Stomach smooth muscle (tissue), 2 donors: ENCODE data around the gene ALK.

ENCODE experiments used
- H3K27ac ChIP-seq: one replicate; pipeline ENCODE4 v1.7.0; 2013; ENCODE audit warnings: mild to moderate bottlenecking, low read length, inconsistent platforms
- H3K27me3 ChIP-seq, 2 donors: one replicate each; pipeline ENCODE4 v1.7.0; 2013; ENCODE audit warnings: low read length in 2 of 2; ENCODE audit not compliant: insufficient read depth in 2 of 2, control insufficient read depth in 1 of 2
- H3K36me3 ChIP-seq, 2 donors: one replicate each; pipeline ENCODE4 v1.7.0; 2013; ENCODE audit warnings: low read length in 2 of 2; ENCODE audit not compliant: control insufficient read depth in 2 of 2, insufficient read depth in 2 of 2
- H3K4me1 ChIP-seq: one replicate; pipeline ENCODE4 v1.7.0; 2013; ENCODE audit warnings: low read length; ENCODE audit not compliant: control insufficient read depth, insufficient read depth
- H3K4me3 ChIP-seq, 2 donors: one replicate each; pipeline ENCODE4 v1.7.0; 2013; ENCODE audit warnings: low read length in 2 of 2
- H3K9ac ChIP-seq, 2 donors: one replicate each; pipeline ENCODE4 v1.7.0; 2013; ENCODE audit warnings: low read length in 2 of 2, mild to moderate bottlenecking in 1 of 2
- H3K9me3 ChIP-seq, 2 donors: one replicate each; pipeline ENCODE4 v1.7.0; 2013; ENCODE audit warnings: low read length in 2 of 2; ENCODE audit not compliant: control insufficient read depth in 2 of 2
- donor health status: healthy.
- donor health status: Pancreatic carcinoma.

Gene ALK

DNA sequence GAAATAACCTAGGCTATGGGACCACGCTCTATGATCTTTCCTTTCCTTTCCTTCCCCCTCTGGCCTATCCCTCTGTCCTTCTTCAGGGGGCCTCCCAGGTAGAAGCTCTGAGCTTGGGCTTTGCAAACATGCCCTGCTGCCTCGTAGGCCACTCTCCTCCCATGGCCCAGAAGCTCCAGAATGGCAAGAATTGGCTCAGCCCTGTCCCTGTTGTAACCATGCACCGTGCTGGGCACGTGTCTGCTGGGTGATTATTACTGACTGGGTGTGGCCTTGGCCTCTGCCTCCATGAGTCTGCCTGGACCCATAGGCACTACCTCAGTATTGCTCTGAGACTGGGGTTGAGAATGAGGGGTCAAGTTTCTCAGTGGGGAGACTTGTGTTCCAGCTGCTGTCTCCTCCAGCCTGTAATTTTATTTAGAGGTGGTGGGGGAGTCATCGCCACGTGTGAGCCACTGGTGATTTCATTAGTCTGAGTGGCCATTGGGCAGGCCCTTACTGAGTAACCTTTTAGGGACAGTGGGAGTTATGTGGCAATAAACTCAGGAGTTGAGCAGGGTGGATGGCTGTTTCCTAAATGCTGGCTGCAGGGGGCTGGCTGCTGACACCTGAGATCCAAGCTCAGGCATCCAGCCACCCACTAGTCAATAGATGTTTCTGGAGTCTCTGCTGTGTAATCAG is 648.2 kb downstream of the ALK start:
- H3K4me3 ChIP-seq = no peak overlapping the region
- H3K9ac ChIP-seq = no peak overlapping the region
- no peaks in the 10 kb centered on the region for H3K4me1 ChIP-seq
- H3K9me3 ChIP-seq = no peaks in the 10 kb centered on the region
- H3K36me3 ChIP-seq = no peaks in the 10 kb centered on the region
- H3K27me3 ChIP-seq = peaks cover 4 to 5% of the 10 kb centered on the region in 2 donors
- no peak overlapping the region for H3K27ac ChIP-seq

DNA sequence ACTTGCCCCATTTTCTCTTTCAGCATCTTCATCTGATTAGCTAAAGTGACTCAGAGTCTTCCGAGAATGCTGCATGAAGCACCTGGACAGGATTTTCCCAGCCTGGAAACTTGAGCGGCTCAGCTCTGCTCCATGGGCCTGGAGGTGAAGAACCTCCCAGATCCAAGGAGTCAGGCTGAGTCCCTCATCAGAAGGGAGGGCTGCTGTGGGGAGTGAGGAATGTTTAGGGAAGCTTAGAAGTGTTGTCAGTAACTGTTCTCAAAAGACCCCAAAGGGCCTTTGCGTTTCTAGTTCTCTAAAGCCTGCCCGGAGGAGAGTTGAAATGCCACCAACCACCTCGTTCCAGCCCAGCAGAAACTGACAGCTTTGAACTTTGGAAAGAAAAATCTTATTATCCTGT is 649.1 kb downstream of the ALK start:
- no peak overlapping the region for H3K9ac ChIP-seq
- H3K4me1 ChIP-seq = no peaks in the 10 kb centered on the region
- H3K4me3 ChIP-seq = no peak overlapping the region
- H3K9me3 ChIP-seq = no peaks in the 10 kb centered on the region
- H3K36me3 ChIP-seq = no peaks in the 10 kb centered on the region
- H3K27me3 ChIP-seq = peaks cover 4 to 5% of the 10 kb centered on the region in 2 donors
- no peak overlapping the region for H3K27ac ChIP-seq

DNA sequence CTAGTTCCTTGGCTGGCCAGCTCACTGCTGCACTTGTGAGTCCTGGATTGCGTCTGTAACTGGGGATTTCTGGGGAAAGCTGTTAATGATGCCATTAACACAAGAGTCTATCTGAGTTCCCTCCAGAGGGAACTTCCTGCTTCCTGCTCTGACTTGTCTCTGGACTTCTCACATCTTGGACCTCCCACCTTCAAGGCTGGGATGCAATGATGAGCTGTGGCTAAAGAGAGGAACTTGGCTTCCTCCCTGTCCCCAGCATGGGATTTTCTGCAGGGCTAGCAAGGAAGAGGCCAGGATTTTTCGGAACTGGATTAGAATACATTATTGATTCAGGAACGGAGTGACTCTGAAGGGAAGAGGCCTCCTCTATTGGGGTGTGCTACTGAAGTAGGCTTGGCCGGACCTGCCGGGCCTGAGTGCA is 650.7 kb downstream of the ALK start:
- peaks cover 3% of the 10 kb centered on the region in 2 donors for H3K9me3 ChIP-seq
- H3K36me3 ChIP-seq = no peaks in the 10 kb centered on the region
- H3K4me1 ChIP-seq = no peaks in the 10 kb centered on the region
- peaks cover 0 to 3% of the 10 kb centered on the region in 2 donors for H3K27me3 ChIP-seq
- no peak overlapping the region for H3K27ac ChIP-seq
- H3K4me3 ChIP-seq = no peak overlapping the region
- H3K9ac ChIP-seq = no peak overlapping the region

DNA sequence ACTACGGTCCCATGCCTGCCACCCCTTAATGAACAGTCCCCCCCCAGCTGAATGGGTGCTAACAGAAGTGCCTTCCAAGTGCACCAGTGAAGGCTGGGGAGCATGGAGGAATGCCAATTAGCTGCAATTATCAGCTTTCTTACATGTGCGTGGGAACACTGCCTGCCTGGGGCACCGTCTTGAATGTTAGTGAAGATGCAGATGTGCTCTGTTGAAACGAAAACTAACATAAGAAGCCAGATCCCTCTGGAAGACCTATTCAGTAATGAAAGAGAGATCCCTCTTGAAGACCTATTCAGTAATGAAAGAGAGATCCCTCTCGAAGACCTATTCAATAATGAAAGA is 651.6 kb downstream of the ALK start:
- Histone ChIP-seq H3K4me3 (no peak overlapping the region), H3K9me3 (peaks cover 3% of the 10 kb centered on the region in 2 donors), H3K9ac (no peak overlapping the region), H3K4me1 (no peaks in the 10 kb centered on the region), H3K36me3 (no peaks in the 10 kb centered on the region), H3K27me3 (no peaks in the 10 kb centered on the region), H3K27ac (no peak overlapping the region)

DNA sequence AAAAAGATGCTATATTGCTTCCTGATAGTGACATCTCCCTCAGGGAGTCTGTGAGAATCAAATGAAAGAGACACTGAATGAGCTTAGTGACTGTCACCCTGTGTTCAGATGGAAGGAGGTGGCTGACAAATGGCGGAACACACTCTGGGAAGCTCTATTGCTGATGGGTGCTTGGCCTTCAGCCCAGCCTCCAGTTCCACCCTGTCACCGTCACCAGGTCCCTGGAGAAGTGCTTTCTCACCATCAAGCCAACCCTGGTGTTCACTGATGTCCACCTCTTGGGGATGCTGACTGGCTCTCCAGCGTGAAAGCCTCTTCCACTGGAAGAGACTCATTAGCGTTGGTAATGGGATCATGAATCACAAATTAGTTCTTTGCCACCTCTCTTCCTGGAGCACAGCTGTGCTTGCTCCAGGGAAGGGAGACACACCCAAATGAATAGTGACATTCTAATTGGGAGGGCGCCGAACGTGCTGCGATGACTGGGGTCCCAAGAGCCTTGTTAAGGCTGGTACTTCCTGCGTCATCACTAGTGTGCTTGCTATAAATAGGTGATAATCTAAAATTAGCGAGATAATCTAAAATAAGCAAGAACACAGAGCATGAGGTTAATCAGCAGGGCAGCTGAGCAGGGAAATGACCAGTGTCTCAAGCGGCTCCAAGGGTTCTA is 652.2 kb downstream of the ALK start:
- Histone ChIP-seq H3K4me1 (no peaks in the 10 kb centered on the region), H3K36me3 (no peaks in the 10 kb centered on the region), H3K9me3 (peaks cover 3% of the 10 kb centered on the region in 2 donors), H3K27me3 (no peaks in the 10 kb centered on the region), H3K4me3 (no peak overlapping the region), H3K9ac (no peak overlapping the region), H3K27ac (no peak overlapping the region)

DNA sequence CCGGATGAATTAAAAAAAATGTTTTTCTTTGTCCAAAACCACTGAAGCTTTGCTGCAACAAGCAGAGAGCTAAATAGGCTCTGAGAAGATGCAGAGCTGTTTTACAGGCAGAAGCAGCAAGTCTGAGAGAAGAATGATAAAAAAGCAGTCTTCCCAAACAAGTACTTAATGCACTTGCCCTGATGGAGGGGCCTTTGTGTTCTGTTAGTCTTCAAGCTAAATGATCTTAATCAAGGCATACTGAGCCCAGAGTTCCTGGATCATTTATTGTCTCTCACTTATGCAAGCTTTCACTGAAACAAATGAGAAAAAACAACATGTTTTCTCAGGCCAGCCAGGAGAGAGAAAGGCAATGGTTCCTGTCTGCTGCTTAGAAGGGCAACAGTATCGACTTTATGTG is 653.7 kb downstream of the ALK start:
- Histone ChIP-seq H3K9ac (no peak overlapping the region), H3K4me1 (no peaks in the 10 kb centered on the region), H3K27ac (no peak overlapping the region), H3K36me3 (no peaks in the 10 kb centered on the region), H3K9me3 (peaks cover 3% of the 10 kb centered on the region in 2 donors), H3K4me3 (no peak overlapping the region), H3K27me3 (no peaks in the 10 kb centered on the region)

DNA sequence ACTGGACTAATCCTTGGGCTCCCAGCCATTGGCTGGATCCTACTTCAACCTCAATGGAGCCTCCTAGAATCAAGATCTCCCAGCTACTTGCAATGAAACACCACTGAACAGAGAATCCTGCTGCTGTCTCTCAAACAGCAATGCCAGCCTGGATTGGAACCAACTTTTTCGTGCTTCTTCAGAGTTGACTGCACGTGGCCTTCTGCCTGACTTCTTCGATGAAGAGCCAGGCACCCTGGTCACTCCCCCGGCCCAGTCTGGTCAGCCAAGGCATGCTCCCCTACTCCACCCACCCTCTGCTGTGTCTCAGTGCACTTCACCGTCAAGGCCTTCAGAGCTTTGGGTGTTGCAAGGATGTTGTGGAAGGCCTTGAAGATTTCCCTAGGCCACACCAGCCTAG is 657.5 kb downstream of the ALK start:
- Histone ChIP-seq H3K27ac (no peak overlapping the region), H3K27me3 (no peaks in the 10 kb centered on the region), H3K4me1 (no peaks in the 10 kb centered on the region), H3K36me3 (no peaks in the 10 kb centered on the region), H3K9ac (no peak overlapping the region), H3K9me3 (peaks cover 3% of the 10 kb centered on the region in 2 donors), H3K4me3 (no peak overlapping the region)

DNA sequence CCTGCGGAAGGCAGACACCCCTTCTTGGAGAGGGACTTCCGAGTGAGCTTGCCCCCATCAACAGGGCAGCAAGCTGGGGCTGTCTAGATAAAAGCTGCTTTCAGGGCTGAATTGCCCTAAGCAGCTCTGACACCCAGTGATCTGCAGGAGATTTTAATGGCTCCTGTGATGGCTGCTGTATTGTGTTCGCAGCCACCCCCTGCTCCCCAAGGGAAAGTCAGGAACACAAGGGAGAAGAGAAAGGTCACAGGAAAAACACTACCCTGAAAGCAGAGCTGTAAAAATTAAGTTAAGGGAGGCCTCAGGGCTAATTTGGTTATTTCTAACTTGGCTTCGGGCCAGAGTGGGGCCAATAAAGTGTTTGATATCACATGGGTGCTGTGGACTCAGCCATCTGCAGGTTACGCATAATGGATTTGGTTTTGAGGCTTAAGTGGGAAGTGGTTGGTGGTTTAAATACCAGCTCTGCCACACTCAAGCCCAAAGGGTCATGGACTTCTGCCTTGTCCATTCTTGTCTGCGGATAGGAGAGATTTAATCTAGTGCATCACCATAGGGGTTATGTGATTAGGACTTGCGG is 658.6 kb downstream of the ALK start:
- peaks cover 3% of the 10 kb centered on the region in 2 donors for H3K9me3 ChIP-seq
- no peak overlapping the region for H3K27ac ChIP-seq
- H3K4me3 ChIP-seq = no peak overlapping the region
- H3K36me3 ChIP-seq = no peaks in the 10 kb centered on the region
- no peaks in the 10 kb centered on the region for H3K27me3 ChIP-seq
- H3K4me1 ChIP-seq = no peaks in the 10 kb centered on the region
- no peak overlapping the region for H3K9ac ChIP-seq

DNA sequence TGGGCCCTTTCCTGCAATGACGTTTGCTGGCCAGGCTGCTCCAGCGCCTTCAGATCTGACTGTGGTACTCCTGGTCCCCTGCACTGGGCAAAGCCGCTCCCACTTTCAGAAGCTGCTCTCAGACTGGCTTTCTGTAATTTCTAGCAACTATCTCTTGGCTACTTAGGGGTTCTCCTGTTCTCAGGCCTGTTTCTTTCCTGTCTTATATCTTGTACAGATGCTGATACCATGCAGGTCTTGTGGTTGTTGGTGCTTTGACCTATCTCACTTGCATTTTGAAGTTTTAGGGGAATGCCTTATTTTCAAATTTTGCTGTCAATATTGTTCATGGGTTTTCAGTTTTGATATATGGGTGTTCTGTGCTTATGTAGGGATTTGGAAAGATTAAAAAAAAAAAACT is 660.4 kb downstream of the ALK start:
- no peaks in the 10 kb centered on the region for H3K36me3 ChIP-seq
- no peaks in the 10 kb centered on the region for H3K4me1 ChIP-seq
- no peaks in the 10 kb centered on the region for H3K27me3 ChIP-seq
- H3K9ac ChIP-seq = no peak overlapping the region
- no peaks in the 10 kb centered on the region for H3K9me3 ChIP-seq
- H3K4me3 ChIP-seq = no peak overlapping the region
- no peak overlapping the region for H3K27ac ChIP-seq

DNA sequence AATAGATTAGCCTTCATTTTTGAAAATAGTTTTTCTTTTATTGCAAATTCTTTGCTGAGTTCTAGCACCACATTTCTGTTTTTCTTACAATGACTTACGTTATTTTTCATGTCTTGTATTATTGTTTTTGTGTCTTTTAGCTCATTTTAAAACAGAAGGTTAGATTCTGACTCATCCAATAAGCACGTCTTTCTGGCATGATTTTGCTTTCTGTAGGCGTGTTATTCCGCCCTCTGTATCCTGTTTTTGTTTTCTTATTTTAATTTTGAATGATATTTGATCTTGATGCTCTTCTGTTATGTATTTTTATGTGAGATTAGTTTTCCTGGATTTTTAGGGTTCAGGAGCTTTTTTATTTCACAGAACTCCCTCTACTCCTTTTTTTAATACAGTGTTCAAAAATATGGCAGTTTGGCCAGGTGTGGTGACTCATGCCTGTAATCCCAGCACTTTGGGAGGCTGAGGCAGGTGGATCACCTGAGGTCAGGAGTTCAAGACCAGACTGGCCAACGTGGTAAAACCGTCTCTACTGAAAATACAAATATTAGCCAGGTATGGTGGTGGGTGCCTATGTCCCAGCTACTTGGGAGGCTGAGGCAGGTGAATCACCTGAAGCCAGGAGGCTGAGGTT is 661.1 kb downstream of the ALK start:
- no peaks in the 10 kb centered on the region for H3K9me3 ChIP-seq

DNA sequence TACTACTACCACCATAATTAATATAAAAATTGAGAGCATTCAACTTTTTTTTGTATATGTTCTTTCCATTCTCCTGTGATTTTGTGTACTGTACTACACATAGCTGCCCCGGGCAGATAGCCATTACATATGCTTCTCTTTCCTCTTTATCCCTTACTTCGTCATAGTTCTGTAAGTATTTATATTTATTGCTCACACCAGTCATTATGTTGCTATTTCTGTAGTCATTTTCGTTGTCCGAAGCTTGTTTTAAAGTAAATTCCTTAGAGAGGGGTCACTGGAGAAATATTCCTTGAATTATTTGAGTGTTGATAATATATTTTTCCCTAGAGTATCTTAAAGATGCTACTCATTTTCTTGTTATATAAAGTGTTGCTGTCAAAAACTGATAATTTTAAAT is 662.2 kb downstream of the ALK start:
- H3K9me3 ChIP-seq = no peaks in the 10 kb centered on the region
- no peaks in the 10 kb centered on the region for H3K36me3 ChIP-seq
- no peak overlapping the region for H3K9ac ChIP-seq

More for the DNA sequence above, 661.1 kb downstream of the ALK start:
- Histone ChIP-seq H3K4me3 (no peak overlapping the region), H3K9ac (no peak overlapping the region), H3K36me3 (no peaks in the 10 kb centered on the region), H3K27me3 (no peaks in the 10 kb centered on the region), H3K4me1 (no peaks in the 10 kb centered on the region), H3K27ac (no peak overlapping the region)

More for the DNA sequence above, 662.2 kb downstream of the ALK start:
- H3K27ac ChIP-seq = no peak overlapping the region
- H3K4me3 ChIP-seq = no peak overlapping the region
- H3K4me1 ChIP-seq = no peaks in the 10 kb centered on the region
- H3K27me3 ChIP-seq = no peaks in the 10 kb centered on the region
